HEK293T (cell line): Measurements from ENCODE around the gene KRT25.

Source experiments
- CTCF ChIA-PET: fragments of 350-600 bp; formaldehyde crosslinking; extraction: SDS; loops from one replicate; lab custom pipeline; 2021; ENCODE audit warnings: antibody characterized with exemption, inconsistent platforms; lab: Yijun Ruan, JAX
- POLR2A ChIA-PET: fragments of 350-600 bp; formaldehyde crosslinking; extraction: SDS; loops from one replicate; lab custom pipeline; 2020; ENCODE audit warnings: antibody characterized with exemption, inconsistent platforms; lab: Yijun Ruan, JAX
- DNase-seq: peaks from one replicate; pipeline ENCODE4 v3.0.0; 2012; ENCODE audit warnings: mixed read lengths; ENCODE audit errors: extremely low spot score
- ARNT ChIP-seq: fragments of 450-650 bp; IDR thresholded peaks from 2 replicates; pipeline ENCODE4 v1.6.1; 2017; ENCODE audit warnings: mild to moderate bottlenecking
- BHLHE40 ChIP-seq: fragments of 450-650 bp; IDR thresholded peaks from 2 replicates; pipeline ENCODE4 v1.6.1; 2016; ENCODE audit warnings: mild to moderate bottlenecking, moderate library complexity, borderline replicate concordance
- CTBP1 ChIP-seq: fragments of 450-650 bp; IDR thresholded peaks from 2 replicates; pipeline ENCODE4 v1.6.1; 2016; ENCODE audit warnings: borderline replicate concordance
- ELF4 ChIP-seq: fragments of 450-650 bp; IDR thresholded peaks from 2 replicates; pipeline ENCODE4 v1.6.1; 2017; ENCODE audit warnings: antibody characterized with exemption
- FOXA1 ChIP-seq: fragments of 450-650 bp; IDR thresholded peaks from 2 replicates; pipeline ENCODE4 v1.6.1; 2016; ENCODE audit warnings: mild to moderate bottlenecking
- FOXK2 ChIP-seq: fragments of 450-650 bp; IDR thresholded peaks from 2 replicates; pipeline ENCODE4 v1.6.1; 2016; ENCODE audit warnings: mild to moderate bottlenecking
- FOXM1 ChIP-seq: fragments of 450-650 bp; IDR thresholded peaks from 2 replicates; pipeline ENCODE4 v1.6.1; 2017; ENCODE audit warnings: mild to moderate bottlenecking, borderline replicate concordance
- HDGF ChIP-seq: fragments of 450-650 bp; IDR thresholded peaks from 2 replicates; pipeline ENCODE4 v1.6.1; 2017; ENCODE audit warnings: antibody characterized with exemption, borderline replicate concordance
- L3MBTL2 ChIP-seq: fragments of 450-650 bp; conservative IDR thresholded peaks from 2 replicates; pipeline ENCODE4 v1.6.1; 2016; ENCODE audit warnings: mild to moderate bottlenecking
- LEF1 ChIP-seq: fragments of 450-650 bp; IDR thresholded peaks from 2 replicates; pipeline ENCODE4 v1.6.1; 2017; ENCODE audit warnings: mild to moderate bottlenecking, borderline replicate concordance
- NFRKB ChIP-seq: fragments of 450-650 bp; IDR thresholded peaks from 2 replicates; pipeline ENCODE4 v1.6.1; 2016; ENCODE audit warnings: mild to moderate bottlenecking, moderate library complexity
- PKNOX1 ChIP-seq: fragments of 450-650 bp; IDR thresholded peaks from 2 replicates; pipeline ENCODE4 v1.6.1; 2016
- SP1 ChIP-seq: fragments of 450-650 bp; IDR thresholded peaks from 2 replicates; pipeline ENCODE4 v1.6.1; 2017
- SUZ12 ChIP-seq: fragments of 450-650 bp; IDR thresholded peaks from 2 replicates; pipeline ENCODE4 v1.6.1; 2016; ENCODE audit warnings: mild to moderate bottlenecking
- TARDBP ChIP-seq: fragments of 450-650 bp; IDR thresholded peaks from 2 replicates; pipeline ENCODE4 v1.6.1; 2016
- ZNF384 ChIP-seq: fragments of 450-650 bp; IDR thresholded peaks from 2 replicates; pipeline ENCODE4 v1.6.1; 2016

Gene KRT25

GRCh38 chr17:40738553-40738952 lies 16.6 kb downstream of the KRT25 start:
- CTCF ChIA-PET: interaction anchor here (0.9 kb wide), 1 partner anchor 11 kb away, joined by 3 read pairs; no protein-coding TSS in a partner anchor
- DNase-seq: no peak
- TF ChIP-seq BHLHE40 (no peak), TARDBP (no peak), ELF4 (no peak), NFRKB (no peak), FOXK2 (no peak), ARNT (no peak), FOXM1 (no peak), SUZ12 (no peak), SP1 (no peak)

GRCh38 chr17:40735016-40735415 lies 20.1 kb downstream of the KRT25 start:
- POLR2A ChIA-PET: no interaction called here

More at GRCh38 chr17:40738553-40738952, 16.6 kb downstream of the KRT25 start:
- POLR2A ChIA-PET: no interaction called here

GRCh38 chr17:40734018-40734417 lies 21.1 kb downstream of the KRT25 start:
- ChIA-PET POLR2A (no interaction called here), CTCF (interaction anchor here (0.6 kb wide), 1 partner anchor 34 kb away, joined by 3 read pairs; no protein-coding TSS in a partner anchor)
- TF ChIP-seq FOXM1 (no peak), ELF4 (no peak), LEF1 (no peak)

More at GRCh38 chr17:40735016-40735415, 20.1 kb downstream of the KRT25 start:
- CTCF ChIA-PET: no interaction called here
- no peak for TF ChIP-seq SP1
- no peak for TF ChIP-seq ELF4
- no peak for TF ChIP-seq L3MBTL2
- no peak for TF ChIP-seq ZNF384
- TF ChIP-seq FOXM1: no peak
- no peak for TF ChIP-seq NFRKB
- TF ChIP-seq LEF1: no peak
- no peak for TF ChIP-seq PKNOX1
- no peak for DNase-seq

GRCh38 chr17:40730970-40731369 lies 24.2 kb downstream of the KRT25 start:
- CTCF ChIA-PET: interaction anchor here (0.7 kb wide), 1 partner anchor 98 kb away, joined by 3 read pairs; no protein-coding TSS in a partner anchor
- no peak for TF ChIP-seq BHLHE40
- POLR2A ChIA-PET: interaction anchor here (1.4 kb wide), 1 partner anchor 115 kb away, joined by 4 read pairs; no protein-coding TSS in a partner anchor
- no peak for DNase-seq

More at GRCh38 chr17:40734018-40734417, 21.1 kb downstream of the KRT25 start:
- DNase-seq: no peak

- POLR2A ChIA-PET: no interaction called here
- TF ChIP-seq CTBP1 (no peak), FOXA1 (no peak), SUZ12 (no peak), SP1 (no peak), HDGF (no peak)
- no peak for DNase-seq
- CTCF ChIA-PET: interaction anchor here (0.7 kb wide), 1 partner anchor 11 kb away, joined by 3 read pairs; no protein-coding TSS in a partner anchor
Observed at GRCh38 chr17:40727447-40728231, 27.5 kb downstream of the KRT25 start.

- ChIA-PET POLR2A (no interaction called here), CTCF (no interaction called here)
- no peak for DNase-seq
- TF ChIP-seq FOXA1 (no peak), ELF4 (no peak), ARNT (no peak), BHLHE40 (no peak), CTBP1 (no peak)
Observed at GRCh38 chr17:40726919-40727318, 28.2 kb downstream of the KRT25 start.

- no peak for DNase-seq
- TF ChIP-seq CTBP1 (no peak), ZNF384 (no peak), FOXA1 (no peak), LEF1 (no peak), BHLHE40 (no peak), TARDBP (no peak), PKNOX1 (no peak), HDGF (no peak), SP1 (no peak), FOXK2 (no peak), ELF4 (no peak), NFRKB (no peak)
- CTCF ChIA-PET: no interaction called here
- POLR2A ChIA-PET: no interaction called here
Observed at GRCh38 chr17:40724656-40725055, 30.5 kb downstream of the KRT25 start.
